Peyer's patch (tissue), 4 donors: Measurements from ENCODE around the gene FAM228A.

ENCODE experiments used
- POLR2A ChIP-seq, 2 donors: fragments of 450-650 bp; IDR thresholded peaks; one replicate each; pipeline ENCODE4 v1.5.1; 2017; ENCODE audit warnings: antibody characterized with exemption in 2 of 2, mild to moderate bottlenecking in 2 of 2, moderate library complexity in 2 of 2
- TF ChIP-seq, protein P1 (sequence below), 6 experiments: fragments of 450-650 bp in 4 of 6; fragments of 200-600 bp in 2 of 6; sonication (generic) in 1 of 6; IDR thresholded peaks; one replicate each; pipeline ENCODE4 v1.5.1; 2017 to 2019; ENCODE audit warnings: antibody characterized with exemption in 6 of 6, mild to moderate bottlenecking in 3 of 6, moderate library complexity in 1 of 6

DNA sequence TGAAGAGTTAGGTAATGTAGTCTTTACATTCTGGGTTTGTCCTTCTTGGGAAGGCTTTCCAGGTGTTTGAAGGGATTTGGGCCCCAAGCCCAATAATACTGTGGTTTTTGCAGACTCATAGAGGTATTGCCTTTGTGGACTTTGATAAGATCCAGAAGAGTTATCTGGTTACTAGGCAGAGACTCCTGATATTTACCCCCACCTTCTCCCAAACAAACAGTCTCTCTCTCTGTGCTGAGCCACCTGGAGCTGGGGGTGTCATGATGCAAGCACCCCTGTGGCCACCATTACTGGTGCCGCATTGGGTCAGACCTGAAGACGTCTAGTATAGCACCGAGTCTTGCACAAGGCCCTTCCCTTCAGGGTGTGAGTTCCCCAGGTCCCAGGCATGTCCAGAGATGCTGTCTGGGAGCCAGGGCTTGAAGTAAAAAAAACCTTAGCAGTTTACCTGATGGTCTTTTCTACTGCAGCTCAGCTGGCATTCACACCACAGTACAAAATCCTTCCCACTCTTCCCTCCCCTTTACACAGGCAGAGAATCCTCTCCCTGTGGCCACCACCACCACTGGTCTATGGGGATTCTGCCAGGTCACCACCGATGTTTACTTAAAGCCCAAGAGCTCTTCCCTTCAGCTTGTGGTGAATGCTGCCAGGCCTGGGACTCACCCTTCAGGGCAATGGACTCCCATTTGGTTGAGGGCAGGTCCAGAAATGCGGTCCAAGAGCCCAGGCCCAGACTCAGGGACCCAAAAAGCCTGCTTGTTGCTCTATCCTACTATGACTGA, 22.2 kb upstream of the FAM228A start:
- TF ChIP-seq, protein P1, sequence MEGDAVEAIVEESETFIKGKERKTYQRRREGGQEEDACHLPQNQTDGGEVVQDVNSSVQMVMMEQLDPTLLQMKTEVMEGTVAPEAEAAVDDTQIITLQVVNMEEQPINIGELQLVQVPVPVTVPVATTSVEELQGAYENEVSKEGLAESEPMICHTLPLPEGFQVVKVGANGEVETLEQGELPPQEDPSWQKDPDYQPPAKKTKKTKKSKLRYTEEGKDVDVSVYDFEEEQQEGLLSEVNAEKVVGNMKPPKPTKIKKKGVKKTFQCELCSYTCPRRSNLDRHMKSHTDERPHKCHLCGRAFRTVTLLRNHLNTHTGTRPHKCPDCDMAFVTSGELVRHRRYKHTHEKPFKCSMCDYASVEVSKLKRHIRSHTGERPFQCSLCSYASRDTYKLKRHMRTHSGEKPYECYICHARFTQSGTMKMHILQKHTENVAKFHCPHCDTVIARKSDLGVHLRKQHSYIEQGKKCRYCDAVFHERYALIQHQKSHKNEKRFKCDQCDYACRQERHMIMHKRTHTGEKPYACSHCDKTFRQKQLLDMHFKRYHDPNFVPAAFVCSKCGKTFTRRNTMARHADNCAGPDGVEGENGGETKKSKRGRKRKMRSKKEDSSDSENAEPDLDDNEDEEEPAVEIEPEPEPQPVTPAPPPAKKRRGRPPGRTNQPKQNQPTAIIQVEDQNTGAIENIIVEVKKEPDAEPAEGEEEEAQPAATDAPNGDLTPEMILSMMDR (IDR thresholded peaks at IDR 0.05): no peak
- no peak for TF ChIP-seq POLR2A (IDR thresholded peaks at IDR 0.05)
